ENCODE results near the gene ABL1.
"Not testable (repeated sequence)": the region's sequence is repeated elsewhere in the genome, so short reads cannot be mapped to it uniquely, and the experiment has no call there.

The ABL1 gene

GRCh38 chr9:130905902-130906734 is 71.1 kb downstream of the ABL1 start:
- no peak for DNase-seq

- DNase-seq: no peak
Observed at GRCh38 chr9:130906735-130907416, 71.8 kb downstream of the ABL1 start.

- DNase-seq: no peak
Observed at GRCh38 chr9:130908146-130908877, 73.3 kb downstream of the ABL1 start.

- no peak for DNase-seq
Observed at GRCh38 chr9:130908878-130909355, 73.9 kb downstream of the ABL1 start.

- DNase-seq: not testable (repeated sequence)
Observed at GRCh38 chr9:130910041-130910440, 75.0 kb downstream of the ABL1 start.

- not testable (repeated sequence) for DNase-seq
Observed at GRCh38 chr9:130910670-130911069, 75.6 kb downstream of the ABL1 start.

GRCh38 chr9:130911254-130912049 is 76.4 kb downstream of the ABL1 start:
- DNase-seq: no peak

GRCh38 chr9:130912932-130913598 is 78.0 kb downstream of the ABL1 start:
- DNase-seq: no peak

- DNase-seq: no peak
Observed at GRCh38 chr9:130913599-130914416, 78.8 kb downstream of the ABL1 start.

- no peak for DNase-seq
Observed at GRCh38 chr9:130914417-130915095, 79.5 kb downstream of the ABL1 start.

- no peak for DNase-seq
Observed at GRCh38 chr9:130915096-130915447, 80.0 kb downstream of the ABL1 start.

- no peak for DNase-seq
Observed at GRCh38 chr9:130917168-130917960, 82.3 kb downstream of the ABL1 start.

- no peak for DNase-seq
Observed at GRCh38 chr9:130918101-130918825, 83.2 kb downstream of the ABL1 start.

- DNase-seq: no peak
Observed at GRCh38 chr9:130918826-130919558, 83.9 kb downstream of the ABL1 start.

GRCh38 chr9:130919559-130920145 is 84.6 kb downstream of the ABL1 start:
- DNase-seq: no peak

- no peak for DNase-seq
Observed at GRCh38 chr9:130920233-130920632, 85.2 kb downstream of the ABL1 start.

- no peak for DNase-seq
Observed at GRCh38 chr9:130920762-130921299, 85.8 kb downstream of the ABL1 start.
